OCI-LY1 (cell line): ENCODE data around the gene CTCF.

Source experiments
- H2AFZ ChIP-seq: fragments of 200-600 bp; sonication (generic), shearing (Covaris generic); 2 replicates; pipeline ENCODE4 v1.6.0; 2014; ENCODE audit warnings: antibody characterized with exemption, mild to moderate bottlenecking, low read length
- H3F3A ChIP-seq: fragments of 200-600 bp; sonication (generic), shearing (Covaris generic); 2 replicates; pipeline ENCODE4 v1.6.0; 2014; ENCODE audit warnings: mild to moderate bottlenecking, antibody characterized with exemption, low read length, moderate library complexity; ENCODE audit not compliant: insufficient read depth
- H3K27ac ChIP-seq: fragments of 200-600 bp; sonication (generic); 2 replicates; pipeline ENCODE4 v1.5.1; 2014; ENCODE audit warnings: low read length, mixed run types, mild to moderate bottlenecking, low read depth; ENCODE audit not compliant: poor library complexity, severe bottlenecking
- H3K27me3 ChIP-seq: fragments of 200-600 bp; sonication (generic); 2 replicates; pipeline ENCODE4 v1.6.0; 2014; ENCODE audit warnings: antibody characterized with exemption, mild to moderate bottlenecking, low read length, moderate library complexity; ENCODE audit not compliant: insufficient read depth
- H3K36me3 ChIP-seq: fragments of 200-600 bp; sonication (generic); 2 replicates; pipeline ENCODE4 v1.6.1; 2014; ENCODE audit warnings: mild to moderate bottlenecking, antibody characterized with exemption, low read length, moderate library complexity, mixed read lengths; ENCODE audit not compliant: insufficient read depth
- H3K4me1 ChIP-seq: fragments of 200-600 bp; sonication (generic); 2 replicates; pipeline ENCODE4 v1.5.1; 2014; ENCODE audit warnings: mild to moderate bottlenecking, low read length, moderate library complexity; ENCODE audit not compliant: insufficient read depth, severe bottlenecking
- H3K4me2 ChIP-seq: fragments of 200-600 bp; sonication (generic), shearing (Covaris generic); 2 replicates; pipeline ENCODE4 v1.6.1; 2014; ENCODE audit warnings: low read length
- H3K4me3 ChIP-seq: fragments of 200-600 bp; sonication (generic); 2 replicates; pipeline ENCODE4 v1.5.1; 2014; ENCODE audit warnings: low read length, low read depth, mild to moderate bottlenecking, mixed read lengths; ENCODE audit not compliant: poor library complexity, severe bottlenecking
- H3K79me2 ChIP-seq: fragments of 200-600 bp; shearing (Covaris generic); 2 replicates; pipeline ENCODE4 v1.6.1; 2016; ENCODE audit warnings: mixed run types, low read length, mixed read lengths; ENCODE audit not compliant: insufficient read depth
- H3K9ac ChIP-seq: fragments of 200-600 bp; sonication (generic), shearing (Covaris generic); 2 replicates; pipeline ENCODE4 v1.6.1; 2014; ENCODE audit warnings: mild to moderate bottlenecking, low read length, mixed read lengths
- H3K9me2 ChIP-seq: fragments of 200-600 bp; sonication (generic), shearing (Covaris generic); 2 replicates; pipeline ENCODE4 v1.6.1; 2014; ENCODE audit warnings: low read depth, mild to moderate bottlenecking, low read length, mixed read lengths
- H3K9me3 ChIP-seq: fragments of 200-600 bp; shearing (Covaris generic); 2 replicates; pipeline ENCODE4 v1.6.1; 2014; ENCODE audit warnings: low read length, mixed read lengths
- H4K20me1 ChIP-seq: fragments of 200-600 bp; sonication (generic), shearing (Covaris generic); 2 replicates; pipeline ENCODE4 v1.6.0; 2016; ENCODE audit warnings: mild to moderate bottlenecking, low read length; ENCODE audit not compliant: insufficient read depth
- CTCF ChIP-seq: fragments of 200-600 bp; sonication (generic), shearing (Covaris generic); IDR thresholded peaks from 2 replicates; pipeline ENCODE4 v1.5.1; 2017; ENCODE audit warnings: mild to moderate bottlenecking, antibody characterized with exemption, low read length, moderate library complexity, mixed read lengths
- EZH2 ChIP-seq: fragments of 200-600 bp; sonication (generic), shearing (Covaris generic); IDR thresholded peaks from 2 replicates; pipeline ENCODE4 v1.8.0; 2017; ENCODE audit warnings: borderline replicate concordance, mixed run types, mild to moderate bottlenecking, antibody characterized with exemption, low read length, moderate library complexity, mixed read lengths

The CTCF gene

GRCh38 chr16:67516296-67517154, 45.8 kb upstream of the CTCF start:
- H3K9ac ChIP-seq = no peak overlapping the region
- H4K20me1 ChIP-seq = no peaks in the 10 kb centered on the region
- no peaks in the 10 kb centered on the region for H3K9me3 ChIP-seq
- no peaks in the 10 kb centered on the region; the same call in 1 of the 2 replicates for H3K27me3 ChIP-seq
- TF ChIP-seq EZH2 (no peak), CTCF (no peak)
- no peak overlapping the region for H2AFZ ChIP-seq
- no peak overlapping the region for H3K4me3 ChIP-seq
- no peak overlapping the region for H3K4me2 ChIP-seq
- H3F3A ChIP-seq = no peaks in the 10 kb centered on the region
- no peaks in the 10 kb centered on the region for H3K9me2 ChIP-seq
- H3K4me1 ChIP-seq = peaks cover 25% of the 10 kb centered on the region
- H3K27ac ChIP-seq = no peak overlapping the region
- no peaks in the 10 kb centered on the region for H3K79me2 ChIP-seq
- no peaks in the 10 kb centered on the region for H3K36me3 ChIP-seq

- TF ChIP-seq EZH2 = no peak
- TF ChIP-seq CTCF = no peak
- H3K4me3 ChIP-seq = no peak overlapping the region
- H3K9ac ChIP-seq = no peak overlapping the region
- H3K27me3 ChIP-seq = no peaks in the 10 kb centered on the region; the same call in 1 of the 2 replicates
- H4K20me1 ChIP-seq = no peaks in the 10 kb centered on the region
- no peak overlapping the region for H2AFZ ChIP-seq
- H3K4me1 ChIP-seq = peaks cover 28% of the 10 kb centered on the region
- no peaks in the 10 kb centered on the region for H3K9me3 ChIP-seq
- no peaks in the 10 kb centered on the region for H3F3A ChIP-seq
- no peaks in the 10 kb centered on the region for H3K36me3 ChIP-seq
- no peak overlapping the region for H3K4me2 ChIP-seq
- no peak overlapping the region for H3K27ac ChIP-seq
- no peaks in the 10 kb centered on the region for H3K9me2 ChIP-seq
- no peaks in the 10 kb centered on the region for H3K79me2 ChIP-seq
These were observed 45.2 kb upstream of the CTCF start for GRCh38 chr16:67517155-67517445.

- no peak for TF ChIP-seq EZH2
- no peak for TF ChIP-seq CTCF
- Histone ChIP-seq H4K20me1 (no peaks in the 10 kb centered on the region), H3K4me1 (peaks cover 28% of the 10 kb centered on the region), H3K36me3 (no peaks in the 10 kb centered on the region), H3K9me2 (no peaks in the 10 kb centered on the region), H3K9ac (no peak overlapping the region), H3K4me2 (no peak overlapping the region), H3K27ac (no peak overlapping the region), H3K79me2 (no peaks in the 10 kb centered on the region), H3K4me3 (no peak overlapping the region), H3K27me3 (no peaks in the 10 kb centered on the region; the same call in 1 of the 2 replicates), H3K9me3 (no peaks in the 10 kb centered on the region), H2AFZ (no peak overlapping the region), H3F3A (no peaks in the 10 kb centered on the region)
These were observed 44.5 kb upstream of the CTCF start for GRCh38 chr16:67517661-67518423.
